H1 (cell line): ENCODE measurements around the gene OXNAD1. TPM values are rescaled to one million over a fixed set of nuclear protein-coding genes. Genes with fewer than 3 reads are reported as not detected.

Source experiments
- KDM4A ChIP-seq: IDR thresholded peaks from one replicate; pipeline ENCODE4 v1.7.1; 2012; ENCODE audit warnings: low read depth, mild to moderate bottlenecking, moderate library complexity, low read length, inconsistent platforms; ENCODE audit not compliant: severe bottlenecking
- NRF1 ChIP-seq: IDR thresholded peaks from 2 replicates; pipeline ENCODE4 v1.6.1; 2011; ENCODE audit warnings: mild to moderate bottlenecking, low read depth, low read length, improper control_type of control experiment
- TAF1 ChIP-seq: IDR thresholded peaks from 2 replicates; pipeline ENCODE4 v1.6.1; 2011; ENCODE audit warnings: mild to moderate bottlenecking, low read depth, low read length
- TEAD4 ChIP-seq: IDR thresholded peaks from 2 replicates; pipeline ENCODE4 v1.6.1; 2012; ENCODE audit warnings: low read depth, low read length, inconsistent platforms, mixed read lengths
- YY1 ChIP-seq: IDR thresholded peaks from 2 replicates; pipeline ENCODE4 v1.6.1; 2011; ENCODE audit warnings: low read depth, mild to moderate bottlenecking, low read length
- polyA plus RNA-seq, 7 experiments: library from polyadenylated mRNA; depleted of rRNA in 3 of 7; stranded (reverse) in 5 of 7; unstranded in 2 of 7; fragments of >200 nt in 5 of 7; fragments of 200-250 nt in 2 of 7; gene quantifications; 1 replicate in 5 of 7; 2 replicates in 1 of 7; 4 replicates in 1 of 7; pipeline versions ENCODE4 v1.2.1 to v1.2.3, GENCODE V29; 2011 to 2013; ENCODE audit warnings: missing spikeins in 2 of 7, mixed read lengths in 2 of 7
- total RNA-seq: library from RNA; stranded (reverse); fragmentation: NEBNext Ultra II Directional; extraction: Animal tissue kit (Norgen Biotek cat#: 25700); gene quantifications from 2 replicates; pipeline ENCODE4 v1.2.1, GENCODE V29; 2021

Gene OXNAD1
- total and polyA plus RNA-seq, 2 of the 8 experiments (the other 6 are each of a cell fraction or from before 2014, with no cell fraction given): 14.9 to 24.8 TPM

GRCh38 chr3:16262174-16262573 is 2.8 kb upstream of the OXNAD1 start (continued):
- TF ChIP-seq KDM4A (no peak), TEAD4 (no peak), TAF1 (no peak), NRF1 (no peak), YY1 (no peak)
